Liver (tissue), 3 donors: ENCODE measurements around the gene RGS14.

Source experiments
- CTCF ChIP-seq: fragments of 150-350 bp; IDR thresholded peaks from 2 replicates; pipeline ENCODE4 v1.5.1; 2017; ENCODE audit warnings: improper control_type of control experiment, low read depth, low read length; ENCODE audit not compliant: missing input control
- JUND ChIP-seq, 2 donors: IDR thresholded peaks; 2 replicates each; pipeline ENCODE4 v1.6.1; 2016; ENCODE audit warnings: antibody characterized with exemption in 2 of 2
- MAX ChIP-seq: IDR thresholded peaks from 2 replicates; pipeline ENCODE4 v1.6.1; 2016; ENCODE audit warnings: antibody characterized with exemption
- SP1 ChIP-seq: IDR thresholded peaks from 2 replicates; pipeline ENCODE4 v1.6.1; 2018; ENCODE audit warnings: antibody characterized with exemption, mild to moderate bottlenecking
- YY1 ChIP-seq: IDR thresholded peaks from 2 replicates; pipeline ENCODE4 v1.6.1; 2016; ENCODE audit warnings: antibody characterized with exemption, mild to moderate bottlenecking
- TF ChIP-seq, protein P1 (sequence below): IDR thresholded peaks from 2 replicates; pipeline ENCODE4 v1.6.1; 2016; ENCODE audit warnings: antibody characterized with exemption, mild to moderate bottlenecking
- donor health status: healthy.
- donor health status: healthy.

DNA sequence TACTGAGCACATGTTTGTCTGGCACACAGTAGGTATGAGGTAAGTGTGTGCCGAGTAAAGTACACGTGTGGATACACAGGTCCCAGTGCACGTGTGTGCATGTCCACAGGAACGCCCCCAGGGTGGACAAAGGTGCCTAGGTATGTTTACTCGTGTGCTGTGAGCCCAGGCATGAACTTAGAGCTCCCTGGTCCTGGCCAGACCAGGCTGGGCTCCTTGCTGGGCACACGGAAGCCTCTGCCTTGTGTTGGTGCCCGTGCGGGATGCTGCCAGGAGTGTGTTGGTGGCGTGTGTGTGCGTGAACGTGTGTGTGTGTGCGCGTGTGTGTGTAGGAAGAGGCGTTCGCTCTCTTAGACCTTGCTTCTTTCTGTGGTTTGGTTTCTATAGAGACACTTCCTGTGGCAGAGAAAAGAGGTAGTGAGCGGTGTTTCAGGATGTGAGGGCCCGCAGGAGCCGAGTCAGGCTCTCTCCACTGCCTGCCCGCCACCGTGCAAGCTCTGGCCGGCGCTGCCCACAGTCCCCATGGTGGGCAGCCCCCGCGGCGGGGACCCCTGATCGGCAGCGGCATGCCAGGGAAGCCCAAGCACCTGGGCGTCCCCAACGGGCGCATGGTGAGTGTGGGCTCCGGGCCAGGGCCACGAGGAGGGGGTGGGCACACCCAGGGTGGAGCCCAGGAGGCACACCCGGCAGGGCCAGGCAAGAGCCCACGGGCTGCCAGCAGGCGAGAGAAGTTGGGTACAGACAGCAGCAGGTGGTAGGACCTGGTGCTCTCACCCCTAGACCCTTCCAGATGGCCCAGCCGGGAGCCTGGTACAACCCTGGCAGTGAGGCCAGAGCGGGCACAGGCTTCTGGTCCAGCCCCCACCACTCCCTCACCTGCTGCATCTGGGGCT is at the start of gene RGS14:
- TF ChIP-seq CTCF (no peak), JUND (IDR thresholded peaks at IDR 0.05) (no peak), YY1 (no peak), MAX (peak; percentile 68), SP1 (no peak)
- TF ChIP-seq, protein P1, sequence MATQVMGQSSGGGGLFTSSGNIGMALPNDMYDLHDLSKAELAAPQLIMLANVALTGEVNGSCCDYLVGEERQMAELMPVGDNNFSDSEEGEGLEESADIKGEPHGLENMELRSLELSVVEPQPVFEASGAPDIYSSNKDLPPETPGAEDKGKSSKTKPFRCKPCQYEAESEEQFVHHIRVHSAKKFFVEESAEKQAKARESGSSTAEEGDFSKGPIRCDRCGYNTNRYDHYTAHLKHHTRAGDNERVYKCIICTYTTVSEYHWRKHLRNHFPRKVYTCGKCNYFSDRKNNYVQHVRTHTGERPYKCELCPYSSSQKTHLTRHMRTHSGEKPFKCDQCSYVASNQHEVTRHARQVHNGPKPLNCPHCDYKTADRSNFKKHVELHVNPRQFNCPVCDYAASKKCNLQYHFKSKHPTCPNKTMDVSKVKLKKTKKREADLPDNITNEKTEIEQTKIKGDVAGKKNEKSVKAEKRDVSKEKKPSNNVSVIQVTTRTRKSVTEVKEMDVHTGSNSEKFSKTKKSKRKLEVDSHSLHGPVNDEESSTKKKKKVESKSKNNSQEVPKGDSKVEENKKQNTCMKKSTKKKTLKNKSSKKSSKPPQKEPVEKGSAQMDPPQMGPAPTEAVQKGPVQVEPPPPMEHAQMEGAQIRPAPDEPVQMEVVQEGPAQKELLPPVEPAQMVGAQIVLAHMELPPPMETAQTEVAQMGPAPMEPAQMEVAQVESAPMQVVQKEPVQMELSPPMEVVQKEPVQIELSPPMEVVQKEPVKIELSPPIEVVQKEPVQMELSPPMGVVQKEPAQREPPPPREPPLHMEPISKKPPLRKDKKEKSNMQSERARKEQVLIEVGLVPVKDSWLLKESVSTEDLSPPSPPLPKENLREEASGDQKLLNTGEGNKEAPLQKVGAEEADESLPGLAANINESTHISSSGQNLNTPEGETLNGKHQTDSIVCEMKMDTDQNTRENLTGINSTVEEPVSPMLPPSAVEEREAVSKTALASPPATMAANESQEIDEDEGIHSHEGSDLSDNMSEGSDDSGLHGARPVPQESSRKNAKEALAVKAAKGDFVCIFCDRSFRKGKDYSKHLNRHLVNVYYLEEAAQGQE = no peak
